Measurements from ENCODE around the gene HIPK4.

GRCh38 chr19:40400559-40400958 is 10.6 kb upstream of the HIPK4 start:
- no peak for TF ChIP-seq TAF1 (IDR thresholded peaks at IDR 0.05; ENCODE audit: low read depth, low read length)
- TF ChIP-seq POLR2A (IDR thresholded peaks at IDR 0.05; ENCODE audit: low read depth, low read length): no peak

All from GM12891 (cell line).